ENCODE results near the gene NR2C2. TPM values are rescaled to one million over a fixed set of nuclear protein-coding genes. Genes with fewer than 3 reads are reported as not detected.

NR2C2 gene
- total RNA-seq, 2 experiments from 2014 or later, result 35.9 to 62.1 TPM

- POLR2A ChIA-PET, result interaction anchor here (0.6 to 1.8 kb wide), 4 partner anchors 9 to 639 kb away, joined by 3 to 5 read pairs (median 3); no protein-coding TSS in a partner anchor
Measured at GRCh38 chr3:14957153-14957552, 9.8 kb downstream of the NR2C2 start.

GRCh38 chr3:14957925-14958324 is 10.5 kb downstream of the NR2C2 start:
- intact Hi-C loops (cut with micrococcal nuclease; ENCODE audit: unreplicated experiment), result loop anchor here (2.0 kb wide), 1 partner anchor 67 kb away; no protein-coding TSS in a partner anchor
- H3K4me1 ChIP-seq (ENCODE audit: insufficient read depth, low read length, poor library complexity, severe bottlenecking), result peaks cover 31% of the 10 kb centered on the region
- ChIA-PET POLR2A (interaction anchor here (1.2 to 1.8 kb wide), 2 partner anchors 8 to 27 kb away, joined by 4 to 5 read pairs; no protein-coding TSS in a partner anchor), CTCF (ENCODE audit: unreplicated experiment) (no interaction called here)
- peaks cover 88% of the 10 kb centered on the region for H3K79me2 ChIP-seq (ENCODE audit: insufficient read depth, low read depth, low read length)
- H2AFZ ChIP-seq (ENCODE audit: low read length), result no peak overlapping the region
- no peaks in the 10 kb centered on the region; the same call in 1 of the 2 replicates for H4K20me1 ChIP-seq (ENCODE audit: insufficient read depth, low read length)
- peaks cover 47% of the 10 kb centered on the region for H3K36me3 ChIP-seq (ENCODE audit: insufficient read depth, low read length)
- no TSS peak for BruUV-seq (replicated peaks)
- peak; percentile 20 for DNase-seq (ENCODE audit: low spot score)
- H3K4me2 ChIP-seq (ENCODE audit: low read length), result peak overlapping the region; percentile 49
- no peak overlapping the region for H3K4me3 ChIP-seq (ENCODE audit: low read depth, low read length, poor library complexity, severe bottlenecking)
- no peaks in the 10 kb centered on the region for H3K9me3 ChIP-seq (ENCODE audit: low read length)
- H3K9me2 ChIP-seq (ENCODE audit: insufficient read depth, low read length), result no peaks in the 10 kb centered on the region
- no peak for TF ChIP-seq EZH2phosphoT487 (IDR thresholded peaks at IDR 0.05; ENCODE audit: borderline replicate concordance, low read depth, low read length)
- no peak overlapping the region for H3K27ac ChIP-seq (ENCODE audit: low read depth, low read length, poor library complexity, severe bottlenecking)

More at GRCh38 chr3:14957153-14957552, 9.8 kb downstream of the NR2C2 start:
- Histone ChIP-seq H3K4me3 (ENCODE audit: low read depth, low read length, poor library complexity, severe bottlenecking) (no peak overlapping the region), H3K36me3 (ENCODE audit: insufficient read depth, low read length) (peaks cover 41% of the 10 kb centered on the region), H3K4me1 (ENCODE audit: insufficient read depth, low read length, poor library complexity, severe bottlenecking) (peaks cover 31% of the 10 kb centered on the region), H3K9me2 (ENCODE audit: insufficient read depth, low read length) (no peaks in the 10 kb centered on the region), H3K9me3 (ENCODE audit: low read length) (no peaks in the 10 kb centered on the region), H2AFZ (ENCODE audit: low read length) (no peak overlapping the region), H3K79me2 (ENCODE audit: insufficient read depth, low read depth, low read length) (peaks cover 88% of the 10 kb centered on the region), H3K27ac (ENCODE audit: low read depth, low read length, poor library complexity, severe bottlenecking) (no peak overlapping the region), H4K20me1 (ENCODE audit: insufficient read depth, low read length) (no peaks in the 10 kb centered on the region), H3K4me2 (ENCODE audit: low read length) (peak overlapping the region; percentile 49)
- CTCF ChIA-PET (ENCODE audit: unreplicated experiment), result interaction anchor here (1.1 kb wide), 1 partner anchor 9 kb away, joined by 4 read pairs; no protein-coding TSS in a partner anchor
- TF ChIP-seq EZH2phosphoT487 (IDR thresholded peaks at IDR 0.05; ENCODE audit: borderline replicate concordance, low read depth, low read length) (no peak), CTCF (conservative IDR thresholded peaks at IDR 0.05; ENCODE audit: low read length) (no peak)
- DNase-seq (ENCODE audit: low spot score), result no peak
- BruUV-seq (replicated peaks), result no TSS peak
- intact Hi-C loops (cut with micrococcal nuclease; ENCODE audit: unreplicated experiment), result loop anchor here (2.0 kb wide), 1 partner anchor 68 kb away; no protein-coding TSS in a partner anchor

GRCh38 chr3:14959359-14959943 is 12.1 kb downstream of the NR2C2 start:
- Histone ChIP-seq H3K9me2 (ENCODE audit: insufficient read depth, low read length) (no peaks in the 10 kb centered on the region), H2AFZ (ENCODE audit: low read length) (no peak overlapping the region), H3K36me3 (ENCODE audit: insufficient read depth, low read length) (peaks cover 53% of the 10 kb centered on the region), H4K20me1 (ENCODE audit: insufficient read depth, low read length) (no peaks in the 10 kb centered on the region; the same call in 1 of the 2 replicates), H3K27ac (ENCODE audit: low read depth, low read length, poor library complexity, severe bottlenecking) (no peak overlapping the region), H3K9me3 (ENCODE audit: low read length) (no peaks in the 10 kb centered on the region), H3K79me2 (ENCODE audit: insufficient read depth, low read depth, low read length) (peaks cover 77% of the 10 kb centered on the region), H3K4me2 (ENCODE audit: low read length) (no peak overlapping the region), H3K4me3 (ENCODE audit: low read depth, low read length, poor library complexity, severe bottlenecking) (no peak overlapping the region), H3K4me1 (ENCODE audit: insufficient read depth, low read length, poor library complexity, severe bottlenecking) (peaks cover 31% of the 10 kb centered on the region)
- CTCF ChIA-PET (ENCODE audit: unreplicated experiment), result no interaction called here
- no peak for DNase-seq (ENCODE audit: low spot score)
- TF ChIP-seq CTCF (conservative IDR thresholded peaks at IDR 0.05; ENCODE audit: low read length) (no peak), EZH2phosphoT487 (IDR thresholded peaks at IDR 0.05; ENCODE audit: borderline replicate concordance, low read depth, low read length) (no peak)
- intact Hi-C loops (cut with micrococcal nuclease; ENCODE audit: unreplicated experiment), result no loop called here
- POLR2A ChIA-PET, result no interaction called here
- no TSS peak for BruUV-seq (replicated peaks)

All from OCI-LY7 (cell line).